ENCODE data around the gene BRD4. TPM values are rescaled to one million over a fixed set of nuclear protein-coding genes. Genes with fewer than 3 reads are reported as not detected.
"Not testable (repeated sequence)": the region's sequence is repeated elsewhere in the genome, so short reads cannot be mapped to it uniquely, and the experiment has no call there.

BRD4 gene
- total and polyA plus RNA-seq, 2 donors (not counting 3 experiments of a cell fraction or from before 2014, with no cell fraction given): 14.9 to 125 TPM

DNA sequence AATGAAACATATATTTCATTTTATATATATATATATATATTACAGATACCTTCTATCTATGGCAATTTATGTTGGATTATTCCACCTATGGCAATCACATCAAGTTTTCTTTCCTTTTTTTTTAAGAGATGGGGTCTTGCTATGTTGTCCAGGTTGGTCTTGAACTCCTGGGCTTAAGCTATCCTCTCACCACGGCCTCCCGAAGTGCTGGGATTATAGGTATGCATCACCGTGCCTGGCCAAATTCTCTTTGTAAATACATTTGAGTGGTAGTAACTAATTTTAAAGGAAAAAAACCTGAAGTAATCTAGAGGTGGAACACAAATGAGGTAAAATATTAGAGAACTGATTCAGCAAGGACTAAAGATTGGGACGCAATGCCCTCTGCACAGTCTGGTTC lies 21.6 kb upstream of the BRD4 start:
- no peaks in the 10 kb centered on the region for H3K9me3 ChIP-seq (replicated peaks; ENCODE audit: control insufficient read depth, insufficient read depth, low read length)
- intact Hi-C loops (cut with micrococcal nuclease): no loop called here
- POLR2A ChIA-PET: no interaction called here
- TF ChIP-seq POLR2AphosphoS5 (IDR thresholded peaks at IDR 0.05; ENCODE audit: insufficient read depth, low read depth, low read length) (no peak), MYC (IDR thresholded peaks at IDR 0.05; ENCODE audit: low read depth, low read length) (no peak), JUN (IDR thresholded peaks at IDR 0.05; ENCODE audit: borderline replicate concordance, insufficient read depth, insufficient read length, low read depth) (no peak), FOS (IDR thresholded peaks at IDR 0.05; ENCODE audit: borderline replicate concordance, insufficient read depth, low read length) (no peak), POLR2A (IDR thresholded peaks at IDR 0.05; ENCODE audit: low read depth, low read length) (no peak), GATA2 (IDR thresholded peaks at IDR 0.05; ENCODE audit: insufficient read depth, insufficient read length, low read depth, low read length) (no peak), EZH2 (IDR thresholded peaks at IDR 0.05; ENCODE audit: borderline replicate concordance, low read depth, low read length, severe bottlenecking) (no peak)
- TF ChIP-seq, protein P1, sequence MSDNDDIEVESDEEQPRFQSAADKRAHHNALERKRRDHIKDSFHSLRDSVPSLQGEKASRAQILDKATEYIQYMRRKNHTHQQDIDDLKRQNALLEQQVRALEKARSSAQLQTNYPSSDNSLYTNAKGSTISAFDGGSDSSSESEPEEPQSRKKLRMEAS (IDR thresholded peaks at IDR 0.05; ENCODE audit: insufficient read depth, insufficient read length): no peak
- TF ChIP-seq, protein P2, sequence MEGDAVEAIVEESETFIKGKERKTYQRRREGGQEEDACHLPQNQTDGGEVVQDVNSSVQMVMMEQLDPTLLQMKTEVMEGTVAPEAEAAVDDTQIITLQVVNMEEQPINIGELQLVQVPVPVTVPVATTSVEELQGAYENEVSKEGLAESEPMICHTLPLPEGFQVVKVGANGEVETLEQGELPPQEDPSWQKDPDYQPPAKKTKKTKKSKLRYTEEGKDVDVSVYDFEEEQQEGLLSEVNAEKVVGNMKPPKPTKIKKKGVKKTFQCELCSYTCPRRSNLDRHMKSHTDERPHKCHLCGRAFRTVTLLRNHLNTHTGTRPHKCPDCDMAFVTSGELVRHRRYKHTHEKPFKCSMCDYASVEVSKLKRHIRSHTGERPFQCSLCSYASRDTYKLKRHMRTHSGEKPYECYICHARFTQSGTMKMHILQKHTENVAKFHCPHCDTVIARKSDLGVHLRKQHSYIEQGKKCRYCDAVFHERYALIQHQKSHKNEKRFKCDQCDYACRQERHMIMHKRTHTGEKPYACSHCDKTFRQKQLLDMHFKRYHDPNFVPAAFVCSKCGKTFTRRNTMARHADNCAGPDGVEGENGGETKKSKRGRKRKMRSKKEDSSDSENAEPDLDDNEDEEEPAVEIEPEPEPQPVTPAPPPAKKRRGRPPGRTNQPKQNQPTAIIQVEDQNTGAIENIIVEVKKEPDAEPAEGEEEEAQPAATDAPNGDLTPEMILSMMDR (IDR thresholded peaks at IDR 0.05; ENCODE audit: extremely low read depth in 1 of 2, insufficient read depth in 1 of 2, low read depth in 1 of 2, low read length in 2 of 2): no peak
- H2AFZ ChIP-seq (ENCODE audit: low read depth, low read length): no peak overlapping the region
- CTCF ChIA-PET: no interaction called here
- no peak overlapping the region for H3K4me2 ChIP-seq (ENCODE audit: insufficient read depth, low read length)
- BruUV-seq (replicated peaks): no TSS peak
- FAIRE-seq (no peak), DNase-seq (ENCODE audit: low read depth, low spot score) (no peak)
- no peaks in the 10 kb centered on the region for H3K9me1 ChIP-seq (replicated peaks; ENCODE audit: control insufficient read depth, extremely low read depth, insufficient read depth, low read length)
- H3K4me3 ChIP-seq (replicated peaks in 1 of 3; ENCODE audit: insufficient read depth in 1 of 3, low read depth in 1 of 3, low read length in 3 of 3): no peak overlapping the region
- peaks cover 5 to 32% of the 10 kb centered on the region in 2 experiments for H3K36me3 ChIP-seq (ENCODE audit: control insufficient read depth in 2 of 2, extremely low read depth in 1 of 2, insufficient read depth in 2 of 2, low read length in 2 of 2)
- H3K79me2 ChIP-seq (ENCODE audit: control insufficient read depth, insufficient read depth, low read length): no peaks in the 10 kb centered on the region
- H3K9ac ChIP-seq (replicated peaks; ENCODE audit: extremely low read depth, insufficient read depth, low read length): no peak overlapping the region
- no peaks in the 10 kb centered on the region for H3K4me1 ChIP-seq (ENCODE audit: control insufficient read depth, extremely low read depth, insufficient read depth, low read length)
- no peaks in the 10 kb centered on the region for H3K27me3 ChIP-seq (ENCODE audit: control insufficient read depth in 2 of 2, insufficient read depth in 2 of 2, low read length in 2 of 2)
- no peaks in the 10 kb centered on the region for H4K20me1 ChIP-seq (replicated peaks; ENCODE audit: control insufficient read depth, extremely low read depth, insufficient read depth, low read length)
- dilution Hi-C loops (cut with MboI; ENCODE audit: extremely low pct_ligation_motif_present, low sequenced_read_pairs): no loop called here
- no peak overlapping the region for H3K27ac ChIP-seq (ENCODE audit: insufficient read depth, low read depth, low read length)

DNA sequence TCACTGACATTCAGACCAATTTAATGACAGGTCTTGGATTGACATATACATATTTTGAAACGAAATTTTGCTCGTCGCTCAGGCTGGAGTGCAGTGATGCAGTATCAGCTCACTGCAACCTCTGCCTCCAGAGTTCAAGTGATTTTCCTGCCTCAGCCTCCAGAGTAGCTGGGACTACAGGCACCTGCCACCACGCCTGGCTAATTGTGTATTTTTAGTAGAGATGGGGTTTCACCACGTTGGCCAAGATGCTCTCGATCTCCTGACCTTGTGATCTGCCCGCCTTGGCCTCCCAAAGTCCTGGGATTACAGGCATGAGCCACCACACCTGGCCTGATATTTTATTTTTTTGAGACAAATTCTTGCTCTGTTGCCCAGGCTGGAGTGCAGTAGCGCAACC lies 20.2 kb upstream of the BRD4 start:
- H3K4me1 ChIP-seq (ENCODE audit: control insufficient read depth, extremely low read depth, insufficient read depth, low read length); H4K20me1 ChIP-seq (replicated peaks; ENCODE audit: control insufficient read depth, extremely low read depth, insufficient read depth, low read length); DNase-seq (ENCODE audit: low read depth, low spot score); H3K9ac ChIP-seq (replicated peaks; ENCODE audit: extremely low read depth, insufficient read depth, low read length); H2AFZ ChIP-seq (ENCODE audit: low read depth, low read length); H3K27me3 ChIP-seq (ENCODE audit: control insufficient read depth in 2 of 2, insufficient read depth in 2 of 2, low read length in 2 of 2); dilution Hi-C loops (cut with MboI; ENCODE audit: extremely low pct_ligation_motif_present, low sequenced_read_pairs); POLR2A ChIA-PET; H3K27ac ChIP-seq (ENCODE audit: insufficient read depth, low read depth, low read length); H3K79me2 ChIP-seq (ENCODE audit: control insufficient read depth, insufficient read depth, low read length); BruUV-seq (replicated peaks); H3K9me3 ChIP-seq (replicated peaks; ENCODE audit: control insufficient read depth, insufficient read depth, low read length); H3K4me2 ChIP-seq (ENCODE audit: insufficient read depth, low read length); intact Hi-C loops (cut with micrococcal nuclease); FAIRE-seq; H3K9me1 ChIP-seq (replicated peaks; ENCODE audit: control insufficient read depth, extremely low read depth, insufficient read depth, low read length); H3K4me3 ChIP-seq (replicated peaks in 1 of 3; ENCODE audit: insufficient read depth in 1 of 3, low read depth in 1 of 3, low read length in 3 of 3): not testable (repeated sequence)
- CTCF ChIA-PET: interaction anchor here (0.7 kb wide), 1 partner anchor 101 kb away, joined by 3 read pairs; no protein-coding TSS in a partner anchor
- H3K36me3 ChIP-seq (ENCODE audit: control insufficient read depth in 2 of 2, extremely low read depth in 1 of 2, insufficient read depth in 2 of 2, low read length in 2 of 2): peaks cover 5 to 19% of the 10 kb centered on the region in 2 experiments

DNA sequence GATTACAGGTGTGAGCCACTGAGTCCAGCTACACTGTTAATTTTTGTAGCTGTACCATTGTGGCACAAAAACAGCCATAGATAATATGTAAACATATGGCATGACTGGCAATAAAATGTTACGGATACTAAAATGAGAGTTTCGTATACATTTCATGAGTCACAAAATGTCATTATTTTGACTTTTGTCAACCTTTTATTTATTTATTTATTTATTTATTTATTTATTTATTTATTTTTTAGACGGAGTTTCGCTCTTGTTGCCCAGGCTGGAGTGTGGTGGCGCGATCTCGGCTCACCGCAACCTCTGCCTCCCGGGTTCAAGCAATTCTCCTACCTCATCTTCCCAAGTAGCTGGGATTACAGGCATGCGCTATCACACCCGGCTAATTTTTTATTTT lies 9.0 kb upstream of the BRD4 start:
- H3K27ac ChIP-seq (ENCODE audit: insufficient read depth, low read depth, low read length); H3K9me3 ChIP-seq (replicated peaks; ENCODE audit: control insufficient read depth, insufficient read depth, low read length); intact Hi-C loops (cut with micrococcal nuclease); H4K20me1 ChIP-seq (replicated peaks; ENCODE audit: control insufficient read depth, extremely low read depth, insufficient read depth, low read length); POLR2A ChIA-PET; H3K4me2 ChIP-seq (ENCODE audit: insufficient read depth, low read length); H3K9me1 ChIP-seq (replicated peaks; ENCODE audit: control insufficient read depth, extremely low read depth, insufficient read depth, low read length); FAIRE-seq; H3K4me3 ChIP-seq (replicated peaks in 1 of 3; ENCODE audit: insufficient read depth in 1 of 3, low read depth in 1 of 3, low read length in 3 of 3); H3K9ac ChIP-seq (replicated peaks; ENCODE audit: extremely low read depth, insufficient read depth, low read length); CTCF ChIA-PET; H3K4me1 ChIP-seq (ENCODE audit: control insufficient read depth, extremely low read depth, insufficient read depth, low read length); H3K79me2 ChIP-seq (ENCODE audit: control insufficient read depth, insufficient read depth, low read length); DNase-seq (ENCODE audit: low read depth, low spot score); BruUV-seq (replicated peaks); H3K36me3 ChIP-seq (ENCODE audit: control insufficient read depth in 2 of 2, extremely low read depth in 1 of 2, insufficient read depth in 2 of 2, low read length in 2 of 2); dilution Hi-C loops (cut with MboI; ENCODE audit: extremely low pct_ligation_motif_present, low sequenced_read_pairs); H2AFZ ChIP-seq (ENCODE audit: low read depth, low read length); H3K27me3 ChIP-seq (ENCODE audit: control insufficient read depth in 2 of 2, insufficient read depth in 2 of 2, low read length in 2 of 2): not testable (repeated sequence)
